Stimulated activated CD4-positive, alpha-beta T cell treated with anti-CD3 and anti-CD28 coated beads, Interleukin-12 subunit alpha, Interleukin-12 subunit beta, amount 100 ng/mL, for 4 hours (primary cell): ENCODE measurements around the gene NDUFS6.

Experiments
- DNase-seq: peaks from one replicate; pipeline ENCODE4 v3.0.0-alpha.2; 2020

Gene NDUFS6

DNA sequence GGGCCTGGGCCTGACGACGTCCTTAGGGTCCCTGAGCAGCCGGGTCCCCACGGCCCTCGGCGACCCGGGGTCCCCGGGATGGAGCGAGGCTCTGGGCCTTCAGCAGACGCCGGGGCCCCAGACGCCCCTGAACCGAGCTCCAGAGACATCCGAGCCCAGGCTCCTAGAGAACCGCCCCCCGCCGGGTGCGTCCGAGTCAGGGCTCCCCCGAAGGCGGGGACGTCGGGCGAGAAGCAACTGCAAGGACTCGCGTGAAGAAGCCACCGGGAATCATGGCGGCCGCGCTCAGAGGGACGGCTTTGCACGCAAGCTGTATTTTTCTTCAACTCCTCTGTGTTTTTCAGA, 56.0 kb downstream of the NDUFS6 start:
- DNase-seq = no peak

GRCh38 chr5:1858436-1858835, 57.2 kb downstream of the NDUFS6 start:
- no peak for DNase-seq

DNA sequence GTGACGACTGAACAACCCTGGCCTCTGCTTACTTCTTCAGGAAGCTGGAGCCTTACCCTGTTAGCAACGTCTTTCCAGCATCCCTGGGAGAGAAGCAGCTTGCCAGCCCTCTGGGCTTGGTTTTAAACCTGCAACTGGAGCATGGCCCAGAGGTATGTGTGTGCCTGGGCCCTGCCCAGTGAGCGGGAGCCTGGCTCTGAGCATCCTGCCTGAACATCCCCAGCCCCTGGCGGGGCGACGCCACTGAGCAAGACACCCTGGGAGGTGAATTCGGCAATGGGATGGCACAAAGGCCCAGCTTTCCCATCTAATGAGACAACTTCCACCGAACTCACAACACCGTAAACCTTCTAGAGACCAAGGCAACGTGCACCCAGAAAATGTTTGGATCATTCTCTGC, 57.9 kb downstream of the NDUFS6 start:
- no peak for DNase-seq

- no peak for DNase-seq
These were observed 58.9 kb downstream of the NDUFS6 start for GRCh38 chr5:1860021-1860610.

GRCh38 chr5:1860949-1861348, 59.7 kb downstream of the NDUFS6 start:
- DNase-seq = no peak

DNA sequence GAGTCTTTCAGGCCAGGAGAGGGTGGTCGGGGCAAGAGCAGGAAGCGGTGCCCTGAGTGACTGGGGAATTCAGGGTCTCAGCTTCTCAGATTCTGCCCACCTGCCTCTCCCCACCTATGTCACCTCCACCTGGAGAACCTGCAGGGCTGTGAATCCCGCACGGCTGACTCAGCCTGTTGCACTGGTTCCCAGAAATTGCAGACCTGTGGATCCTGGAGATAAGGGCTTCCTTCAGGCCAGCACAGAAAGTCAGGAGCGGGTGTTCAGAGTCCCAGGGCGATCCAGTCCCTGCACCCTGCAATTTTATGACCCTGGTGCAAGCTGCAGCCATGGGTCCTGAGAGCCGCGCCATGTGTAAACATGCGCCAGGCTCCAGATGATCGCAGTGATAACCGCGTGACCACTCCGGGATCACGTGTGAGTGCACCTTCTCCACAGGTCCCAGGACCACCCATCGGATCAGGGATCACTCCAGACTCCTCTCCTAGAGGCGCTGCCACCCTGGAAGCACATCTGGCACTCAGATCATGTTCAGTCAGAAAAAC, 63.8 kb downstream of the NDUFS6 start:
- no peak for DNase-seq

- no peak for DNase-seq
These were observed 64.3 kb downstream of the NDUFS6 start for GRCh38 chr5:1865486-1865885.
